ENCODE results near the gene LRRC3B.
"Not testable (repeated sequence)": the region's sequence is repeated elsewhere in the genome, so short reads cannot be mapped to it uniquely, and the experiment has no call there.

Gene LRRC3B

GRCh38 chr3:26622621-26623418, at the start of gene LRRC3B:
Gene LRRC3B (plus strand): TSS chr3:26622772. CDS start chr3:26709673, 86,901 bp downstream.
- DNase-seq: no peak

- no peak for DNase-seq
Observed at GRCh38 chr3:26574766-26575165, 47.8 kb upstream of the LRRC3B start.

DNA sequence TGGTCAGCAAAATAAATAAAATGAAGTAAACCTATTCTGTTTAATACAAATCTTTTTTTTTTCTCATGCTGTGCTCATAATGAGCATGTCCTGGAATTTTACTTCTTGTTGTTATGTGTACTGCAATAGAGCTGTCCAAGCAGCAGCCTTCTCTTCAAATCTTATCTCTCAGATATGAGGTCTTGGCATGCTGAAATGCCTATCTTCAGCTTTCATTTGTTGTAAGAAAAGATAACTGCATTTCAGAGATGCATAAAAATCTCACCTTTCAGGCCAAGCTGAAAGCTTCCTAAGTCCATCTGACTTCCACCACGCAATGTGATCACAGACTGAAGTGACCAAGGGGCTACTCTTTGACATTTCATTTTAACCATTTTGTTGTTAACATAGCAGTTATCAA, 43.5 kb upstream of the LRRC3B start:
- no peak for DNase-seq

DNA sequence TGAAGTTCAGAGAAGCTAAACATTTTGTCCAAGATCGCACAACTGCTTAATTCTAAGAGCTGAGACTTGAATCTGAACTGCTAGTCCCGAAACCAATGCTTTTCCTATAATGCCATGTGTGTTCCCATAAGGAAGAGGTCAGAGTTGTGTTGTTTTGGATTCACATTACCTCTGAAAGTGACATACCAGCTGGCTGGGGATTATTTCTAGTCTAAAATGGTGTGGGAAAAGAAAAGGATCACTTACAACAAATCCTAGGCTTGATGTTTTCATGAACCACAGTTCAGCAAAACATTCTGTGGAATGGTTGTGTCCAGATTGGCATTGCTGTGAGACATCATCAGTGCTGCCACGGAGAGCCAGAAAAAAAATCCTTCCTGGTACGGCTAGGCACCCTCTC, 35.0 kb upstream of the LRRC3B start:
- no peak for DNase-seq

DNA sequence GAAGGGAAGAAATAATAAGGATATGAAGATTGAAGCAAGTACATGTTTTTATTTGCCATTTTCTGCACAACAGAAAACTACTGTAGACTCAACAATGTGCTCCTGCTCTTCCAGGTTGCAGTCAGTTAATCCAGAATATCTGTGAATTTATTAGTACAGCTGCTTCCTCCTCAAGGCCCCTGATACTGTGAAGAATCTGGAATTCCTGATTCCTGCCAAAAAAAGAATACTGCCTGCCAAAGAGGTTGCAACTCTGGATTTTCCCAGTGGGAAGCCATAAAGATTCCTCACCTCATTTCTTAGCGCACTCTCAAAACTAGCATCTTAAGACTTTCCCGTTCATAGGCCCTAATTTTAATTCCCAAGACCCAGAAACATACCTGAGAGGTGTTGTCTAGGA, 33.6 kb upstream of the LRRC3B start:
- no peak for DNase-seq

- DNase-seq: no peak
Observed at GRCh38 chr3:26589678-26590077, 32.9 kb upstream of the LRRC3B start.

DNA sequence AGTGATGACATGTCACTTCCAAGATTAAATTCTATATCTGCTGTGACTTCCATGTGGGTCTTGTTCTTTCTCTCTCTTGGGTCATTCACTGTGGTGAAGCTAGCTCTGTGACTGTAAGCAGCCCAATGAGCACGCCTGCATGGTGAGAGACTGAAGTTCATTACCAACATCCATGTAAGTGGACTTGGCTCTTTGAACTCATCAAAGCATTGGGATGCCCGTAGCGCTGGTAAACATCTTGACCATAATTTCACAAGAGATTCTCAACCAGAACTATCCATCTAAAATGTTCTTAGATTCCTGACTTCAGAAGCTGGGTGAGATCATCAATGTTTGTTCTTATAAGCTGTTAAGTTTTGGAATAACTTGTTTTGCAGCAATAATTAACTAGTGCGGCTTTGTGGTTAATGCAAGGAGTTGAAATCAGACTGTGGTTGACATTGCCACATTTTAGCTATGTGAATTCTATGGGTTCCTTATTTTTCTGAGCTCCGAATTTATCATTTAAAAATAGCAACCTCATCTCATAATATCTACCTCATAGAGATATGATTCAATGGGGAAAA, 31.6 kb upstream of the LRRC3B start:
- DNase-seq: no peak

GRCh38 chr3:26591926-26592325, 30.6 kb upstream of the LRRC3B start:
- DNase-seq: no peak

GRCh38 chr3:26592451-26592850, 30.1 kb upstream of the LRRC3B start:
- no peak for DNase-seq

- DNase-seq: no peak
Observed at GRCh38 chr3:26596335-26596734, 26.2 kb upstream of the LRRC3B start.

DNA sequence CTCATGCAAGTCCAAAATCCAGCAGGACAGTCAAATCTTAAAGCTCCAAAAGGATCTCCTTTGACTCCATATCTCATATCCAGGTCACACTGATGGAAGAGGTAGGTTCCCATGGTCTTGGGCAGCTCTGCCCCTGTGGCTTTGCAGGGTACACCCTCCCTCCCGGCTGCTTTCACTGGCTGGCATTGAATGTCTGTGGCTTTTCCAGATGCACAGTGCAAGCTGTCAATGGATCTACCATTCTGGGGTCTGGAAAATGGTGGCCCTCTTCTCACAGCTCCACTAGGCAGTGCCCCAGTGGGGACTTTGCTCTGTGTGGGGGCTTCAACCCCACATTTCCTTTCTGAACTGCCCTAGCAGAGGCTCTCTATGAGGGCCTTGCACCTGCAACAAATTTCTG, 19.3 kb upstream of the LRRC3B start:
- DNase-seq: not testable (repeated sequence)

GRCh38 chr3:26603771-26604170, 18.8 kb upstream of the LRRC3B start:
- DNase-seq: not testable (repeated sequence)

DNA sequence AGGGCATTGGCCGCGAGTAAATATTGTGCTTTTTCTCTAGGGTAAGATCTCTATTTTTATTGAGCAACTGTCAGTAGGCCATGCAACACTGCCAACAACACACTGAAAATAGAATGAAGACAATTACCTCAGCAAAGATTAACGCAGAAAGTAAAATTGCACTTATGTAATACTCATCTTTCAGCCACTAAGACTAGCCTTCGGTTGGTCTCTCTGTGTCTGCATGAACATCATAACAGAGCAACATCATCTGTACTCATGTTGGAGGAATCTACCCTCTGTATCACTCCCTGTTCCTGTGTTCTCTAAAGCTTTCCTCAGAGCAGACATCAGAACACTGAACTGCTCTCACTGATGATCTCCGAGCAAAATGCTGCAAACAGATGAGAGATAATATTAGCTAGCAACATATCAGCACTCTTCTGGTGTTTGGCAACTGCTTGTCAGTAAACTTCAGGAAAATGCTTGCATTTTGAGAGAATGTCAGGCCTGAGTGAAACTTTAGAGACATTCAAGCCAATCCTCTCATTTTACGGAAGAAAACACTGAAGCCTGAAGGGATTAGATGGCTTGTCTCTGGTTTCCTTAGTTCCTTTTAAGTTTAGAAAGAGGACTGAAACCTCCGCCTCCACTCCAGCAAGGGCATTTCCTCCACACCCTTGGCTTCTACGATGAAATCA, 8.4 kb upstream of the LRRC3B start:
- DNase-seq: no peak

DNA sequence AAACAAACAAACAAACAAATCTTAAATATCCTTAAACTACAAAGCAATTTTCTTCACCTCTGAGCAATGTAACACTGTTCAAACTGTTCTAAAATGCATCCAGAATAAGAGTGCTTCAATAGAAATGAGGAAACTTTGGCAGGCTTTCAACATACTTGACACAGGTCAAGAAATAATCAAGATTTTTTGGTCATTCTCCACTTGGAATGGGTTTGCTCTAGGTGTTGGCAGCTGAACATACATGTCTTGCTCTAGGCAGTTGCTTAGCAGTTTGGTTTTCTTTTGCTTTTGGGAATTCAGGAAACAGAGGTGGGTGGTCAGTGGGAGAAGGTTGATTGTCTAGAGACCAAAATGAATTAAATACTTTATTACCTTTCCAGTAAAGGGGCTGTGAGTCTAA, 1.4 kb upstream of the LRRC3B start:
- no peak for DNase-seq

DNA sequence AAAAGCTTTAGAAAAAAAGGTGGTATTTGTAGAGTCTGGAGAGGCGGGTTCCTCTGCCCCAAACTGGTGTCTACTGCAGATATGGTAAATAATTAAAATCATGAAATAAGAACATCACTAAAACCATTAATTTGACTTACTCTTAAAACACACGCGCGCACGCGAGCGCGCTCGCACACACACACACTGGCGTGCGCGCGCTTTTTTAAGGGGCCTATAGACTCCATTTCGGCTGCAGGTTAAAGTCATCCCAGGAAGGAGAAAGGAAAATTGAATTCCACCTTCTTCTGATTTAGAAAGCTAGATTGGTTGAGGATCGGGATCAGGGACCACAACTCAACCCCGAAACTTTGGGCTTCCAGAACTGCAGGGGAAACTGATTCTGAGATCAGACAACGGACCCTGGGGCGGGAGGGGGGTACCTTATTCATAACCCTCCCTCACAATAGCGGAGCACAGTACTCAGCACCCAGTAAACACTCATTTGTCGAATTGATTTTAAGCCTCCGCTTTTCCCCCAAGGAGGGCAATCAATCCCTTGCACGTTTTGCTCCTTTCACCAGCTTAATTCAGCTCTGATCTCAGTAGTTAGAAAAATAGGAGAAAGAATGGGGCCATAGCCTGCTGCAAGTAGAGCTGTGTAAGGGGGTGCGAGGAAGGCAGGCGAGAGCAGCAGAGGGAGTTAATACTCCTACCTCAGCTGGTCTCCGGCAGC, 509 bp upstream of the LRRC3B start:
- no peak for DNase-seq

DNA sequence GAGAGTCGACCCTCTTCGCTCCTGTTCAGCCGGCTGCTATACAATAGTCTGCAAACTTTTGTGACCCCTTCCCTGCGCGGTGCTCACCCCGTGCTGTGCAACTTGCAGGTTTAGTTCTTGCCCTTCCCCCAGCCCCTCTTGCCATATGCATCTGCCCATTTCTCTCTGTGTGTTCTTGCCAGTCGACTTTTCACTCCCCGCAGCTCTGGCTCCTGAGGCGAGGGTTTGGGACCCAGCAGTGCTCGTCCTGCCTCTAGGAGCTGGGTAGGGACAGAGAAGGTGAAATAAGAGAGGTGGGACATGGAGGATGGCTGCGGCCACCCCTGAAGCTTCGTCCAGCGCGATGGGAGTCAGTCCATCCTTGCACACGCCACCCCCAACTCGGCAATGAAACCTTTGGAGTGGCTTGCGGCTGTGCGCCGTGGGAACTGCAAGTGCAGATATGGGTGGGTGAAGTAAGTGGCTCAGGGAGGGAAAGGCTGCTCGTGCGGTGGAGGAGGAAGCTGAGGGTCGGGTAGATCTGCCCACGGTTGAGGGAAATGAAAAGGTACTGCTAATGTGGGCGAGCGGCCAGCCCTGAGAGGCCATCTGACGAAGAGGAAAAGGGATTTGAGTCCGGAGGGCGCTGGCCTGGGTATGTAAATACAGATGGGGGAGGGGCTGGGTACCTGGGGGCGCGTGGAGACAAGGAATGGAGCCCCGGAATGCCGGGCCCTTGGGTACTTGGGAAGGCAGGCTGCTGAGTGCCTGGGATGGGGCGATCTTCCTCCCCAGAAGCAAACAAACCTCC, 1.0 kb downstream of the LRRC3B start:
- DNase-seq: no peak

- DNase-seq: no peak
Observed at GRCh38 chr3:26624209-26624765, 1.7 kb downstream of the LRRC3B start.

DNA sequence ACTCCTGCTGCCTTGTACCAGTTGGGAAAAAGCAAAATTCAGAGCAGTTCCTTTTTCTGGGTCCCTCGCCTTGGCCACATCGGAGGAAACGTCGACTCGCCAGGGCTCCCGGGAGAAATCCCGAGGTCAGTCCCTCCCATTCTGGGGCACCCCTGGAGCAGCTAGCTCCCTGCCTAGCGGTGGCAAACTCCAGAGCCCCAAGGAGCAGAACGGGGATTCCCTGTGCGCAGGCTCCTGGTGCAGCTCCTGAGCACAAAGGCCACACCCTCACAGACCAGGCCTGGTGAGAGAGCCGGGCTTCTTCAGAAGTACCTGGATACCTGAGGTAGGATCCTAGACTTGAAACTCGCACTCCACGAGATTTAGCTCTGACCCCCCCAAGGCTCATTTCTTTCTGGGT, 2.6 kb downstream of the LRRC3B start:
- no peak for DNase-seq

- DNase-seq: no peak
Observed at GRCh38 chr3:26627080-26627479, 4.5 kb downstream of the LRRC3B start.

DNA sequence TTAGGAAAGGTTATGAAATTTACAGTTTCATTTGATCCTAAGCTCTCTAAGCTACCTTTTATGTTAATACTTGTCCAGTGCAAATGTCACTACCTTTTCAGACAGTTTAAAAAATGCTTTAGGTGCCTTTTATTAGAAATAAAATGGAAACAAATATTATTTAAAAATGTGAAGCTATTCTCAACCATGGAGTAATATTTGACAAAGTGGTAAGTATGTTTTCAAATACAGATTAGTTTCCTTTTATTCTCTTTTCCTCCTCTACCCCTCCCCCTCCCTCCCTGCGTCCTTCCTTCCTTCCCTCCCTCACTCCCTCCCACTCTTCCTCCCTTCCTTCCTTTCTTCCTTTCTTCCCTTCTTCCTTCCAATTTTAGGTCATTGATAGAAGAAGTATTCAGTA, 6.3 kb downstream of the LRRC3B start:
- no peak for DNase-seq

- DNase-seq: no peak
Observed at GRCh38 chr3:26630669-26631389, 8.3 kb downstream of the LRRC3B start.

GRCh38 chr3:26631390-26631738, 8.8 kb downstream of the LRRC3B start:
- no peak for DNase-seq

All from CD4-positive, alpha-beta T cell treated with Interleukin-6 for 4 hours (primary cell).